SK-N-SH (cell line): Measurements from ENCODE around the gene SECTM1. TPM values are rescaled to one million over a fixed set of nuclear protein-coding genes. Genes with fewer than 3 reads are reported as not detected.

Experiments
- CTCF ChIA-PET: fragments of 300-600, 350-600 bp; formaldehyde crosslinking; extraction: SDS; loops from one replicate; lab custom pipeline; 2021; lab: Yijun Ruan, JAX
- POLR2A ChIA-PET: fragments of 350-600 bp; sonication (Branson Sonifier 250); formaldehyde crosslinking; extraction: SDS; loops from one replicate; lab custom pipeline; 2020; ENCODE audit warnings: antibody characterized with exemption, inconsistent platforms; lab: Yijun Ruan, JAX
- DNase-seq: peaks from one replicate; pipeline ENCODE4 v3.0.0; 2012
- H2AFZ ChIP-seq: fragments of 200-600 bp; sonication (generic); 2 replicates; pipeline ENCODE4 v1.8.1; 2016; ENCODE audit warnings: antibody characterized with exemption, mild to moderate bottlenecking, low read depth
- H3F3A ChIP-seq: fragments of 200-600 bp; sonication (generic); replicated peaks from 2 replicates; pipeline ENCODE3; 2016; ENCODE audit warnings: antibody characterized with exemption, mild to moderate bottlenecking; ENCODE audit not compliant: insufficient read depth
- H3K27ac ChIP-seq, 2 experiments: fragments of 200-500 bp in 1 of 2; fragments of 200-600 bp in 1 of 2; sonication (Bioruptor generic) in 1 of 2; sonication (generic), shearing (Covaris generic) in 1 of 2; 2 replicates each; pipeline versions ENCODE4 v1.5.1 to v1.6.1; 2014 to 2016; ENCODE audit warnings: low read depth in 2 of 2, inconsistent platforms in 1 of 2, low read length in 1 of 2, mild to moderate bottlenecking in 1 of 2, mixed read lengths in 1 of 2
- H3K27me3 ChIP-seq: fragments of 200-600 bp; sonication (generic), shearing (Covaris generic); 2 replicates; pipeline ENCODE4 v1.6.1; 2016; ENCODE audit warnings: mixed run types; ENCODE audit not compliant: insufficient read depth
- H3K36me3 ChIP-seq, 2 experiments: fragments of 200-500 bp in 1 of 2; fragments of 200-600 bp in 1 of 2; sonication (Bioruptor generic) in 1 of 2; sonication (generic) in 1 of 2; replicated peaks in 1 of 2; 2 replicates each; pipeline versions ENCODE3 to v1.5.1; 2014 to 2016; ENCODE audit warnings: low read length in 1 of 2, mild to moderate bottlenecking in 1 of 2; ENCODE audit not compliant: insufficient read depth in 2 of 2, control insufficient read depth in 1 of 2
- H3K4me1 ChIP-seq, 2 experiments: fragments of 200-500 bp in 1 of 2; fragments of 200-600 bp in 1 of 2; sonication (Bioruptor generic) in 1 of 2; sonication (generic), shearing (Covaris generic) in 1 of 2; 2 replicates each; pipeline versions ENCODE4 v1.5.1 to v1.6.1; 2014 to 2016; ENCODE audit warnings: low read depth in 1 of 2, low read length in 1 of 2, mixed run types in 1 of 2; ENCODE audit not compliant: insufficient read depth in 2 of 2, control insufficient read depth in 1 of 2
- H3K4me2 ChIP-seq: fragments of 200-600 bp; sonication (generic), shearing (Covaris generic); 2 replicates; pipeline ENCODE4 v1.6.1; 2017; ENCODE audit warnings: mixed run types
- H3K4me3 ChIP-seq, 2 experiments: fragments of 200-500 bp in 1 of 2; fragments of 200-600 bp in 1 of 2; sonication (Bioruptor generic) in 1 of 2; sonication (generic), shearing (Covaris generic) in 1 of 2; 2 replicates each; pipeline versions ENCODE4 v1.5.1 to v1.8.1; 2014 to 2016; ENCODE audit warnings: low read depth in 2 of 2, inconsistent platforms in 1 of 2, low read length in 1 of 2, mild to moderate bottlenecking in 1 of 2, mixed read lengths in 1 of 2, moderate library complexity in 1 of 2
- H3K79me2 ChIP-seq: fragments of 200-600 bp; sonication (generic); 2 replicates; pipeline ENCODE4 v1.8.1; 2017; ENCODE audit warnings: mild to moderate bottlenecking; ENCODE audit not compliant: insufficient read depth
- H3K9ac ChIP-seq: fragments of 200-600 bp; sonication (generic); 2 replicates; pipeline ENCODE4 v1.6.1; 2017; ENCODE audit warnings: mixed run types
- H3K9me2 ChIP-seq: fragments of 200-600 bp; sonication (generic); 2 replicates; pipeline ENCODE4 v1.6.1; 2017; ENCODE audit warnings: mixed run types
- H3K9me3 ChIP-seq: fragments of 200-600 bp; sonication (generic); 2 replicates; pipeline ENCODE4 v1.6.1; 2017; ENCODE audit warnings: mixed run types, mild to moderate bottlenecking, moderate library complexity
- H4K20me1 ChIP-seq: fragments of 200-600 bp; sonication (generic); 2 replicates; pipeline ENCODE4 v1.6.1; 2017; ENCODE audit warnings: mild to moderate bottlenecking, mixed run types; ENCODE audit not compliant: insufficient read depth
- CHD2 ChIP-seq: fragments of 150-350 bp; IDR thresholded peaks from 2 replicates; pipeline ENCODE4 v1.6.1; 2018; ENCODE audit warnings: low read length; ENCODE audit not compliant: partially characterized antibody
- EP300 ChIP-seq, 2 experiments: IDR thresholded peaks; 2 replicates each; pipeline versions ENCODE4 v1.4.0 to v1.6.1; 2012; ENCODE audit warnings: borderline replicate concordance in 1 of 2, low read depth in 1 of 2, low read length in 1 of 2
- FOSL2 ChIP-seq: IDR thresholded peaks from 2 replicates; pipeline ENCODE4 v1.4.0; 2012; ENCODE audit warnings: low read depth, mild to moderate bottlenecking, moderate library complexity, borderline replicate concordance
- FOXJ3 ChIP-seq: sonication (generic); formaldehyde crosslinking; IDR thresholded peaks from 2 replicates; pipeline ENCODE4 v1.5.1; 2020; ENCODE audit warnings: mild to moderate bottlenecking, missing genetic modification reagents
- FOXM1 ChIP-seq: IDR thresholded peaks from 2 replicates; pipeline ENCODE4 v1.4.0; 2012; ENCODE audit warnings: low read depth, mild to moderate bottlenecking
- MEF2A ChIP-seq: IDR thresholded peaks from 2 replicates; pipeline ENCODE4 v1.4.0; 2012; ENCODE audit warnings: low read depth, borderline replicate concordance
- MXI1 ChIP-seq: IDR thresholded peaks from 2 replicates; pipeline ENCODE4 v1.6.1; 2012; ENCODE audit warnings: mild to moderate bottlenecking, low read depth, low read length, improper control_type of control experiment
- POLR2AphosphoS5 ChIP-seq: IDR thresholded peaks from 2 replicates; pipeline ENCODE4 v1.6.1; 2012; ENCODE audit warnings: low read depth, low read length
- RAD21 ChIP-seq: IDR thresholded peaks from 2 replicates; pipeline ENCODE4 v1.6.1; 2012; ENCODE audit warnings: mild to moderate bottlenecking, low read length
- RCOR1 ChIP-seq: fragments of 150-350 bp; IDR thresholded peaks from 2 replicates; pipeline ENCODE4 v1.6.1; 2017; ENCODE audit warnings: antibody characterized with exemption, low read length
- SMC3 ChIP-seq: IDR thresholded peaks from 2 replicates; pipeline ENCODE4 v1.6.1; 2012; ENCODE audit warnings: low read depth, low read length, improper control_type of control experiment
- TCF12 ChIP-seq: IDR thresholded peaks from 2 replicates; pipeline ENCODE4 v1.4.0; 2012
- YY1 ChIP-seq: IDR thresholded peaks from 2 replicates; pipeline ENCODE4 v1.4.0; 2012; ENCODE audit warnings: low read depth, mild to moderate bottlenecking
- WGBS: methylation state at CpG from one replicate; pipeline ENCODE4 v1.1.6; 2017; ENCODE audit warnings: low lambda C conversion rate; 5-methylcytosine and 5-hydroxymethylcytosine counted together
- polyA plus RNA-seq, 3 experiments: library from polyadenylated mRNA; depleted of rRNA; stranded (reverse); fragments of >200 nt; gene quantifications; 2 replicates each; pipeline ENCODE4 v1.2.3, GENCODE V29; 2012
- TF ChIP-seq, protein P1 (sequence below): IDR thresholded peaks from 2 replicates; pipeline ENCODE4 v1.6.1; 2012; ENCODE audit warnings: mild to moderate bottlenecking, low read depth, low read length, moderate library complexity
- TF ChIP-seq, protein P2 (sequence below): fragments of 200-600 bp; sonication (generic); IDR thresholded peaks from 2 replicates; pipeline ENCODE4 v1.6.1; 2017; ENCODE audit warnings: antibody characterized with exemption, mild to moderate bottlenecking, moderate library complexity
- TF ChIP-seq, protein P3 (sequence below): fragments of 150-350 bp; IDR thresholded peaks from 2 replicates; pipeline ENCODE4 v1.6.1; 2017; ENCODE audit warnings: antibody characterized with exemption, low read length, low read depth, borderline replicate concordance
- TF ChIP-seq, protein P4 (sequence below): IDR thresholded peaks from 2 replicates; pipeline ENCODE4; 2012
- TF ChIP-seq, protein P5 (sequence below): IDR thresholded peaks from 2 replicates; pipeline ENCODE4 v1.4.0; 2012; ENCODE audit warnings: low read depth
- TF ChIP-seq, protein P6 (sequence below): IDR thresholded peaks from 2 replicates; pipeline ENCODE4 v1.4.0; 2012; ENCODE audit warnings: low read depth, borderline replicate concordance

The SECTM1 gene
- polyA plus RNA-seq, 1 of the 3 experiments (the other 2 are of a cell fraction) = 3.8 TPM

DNA sequence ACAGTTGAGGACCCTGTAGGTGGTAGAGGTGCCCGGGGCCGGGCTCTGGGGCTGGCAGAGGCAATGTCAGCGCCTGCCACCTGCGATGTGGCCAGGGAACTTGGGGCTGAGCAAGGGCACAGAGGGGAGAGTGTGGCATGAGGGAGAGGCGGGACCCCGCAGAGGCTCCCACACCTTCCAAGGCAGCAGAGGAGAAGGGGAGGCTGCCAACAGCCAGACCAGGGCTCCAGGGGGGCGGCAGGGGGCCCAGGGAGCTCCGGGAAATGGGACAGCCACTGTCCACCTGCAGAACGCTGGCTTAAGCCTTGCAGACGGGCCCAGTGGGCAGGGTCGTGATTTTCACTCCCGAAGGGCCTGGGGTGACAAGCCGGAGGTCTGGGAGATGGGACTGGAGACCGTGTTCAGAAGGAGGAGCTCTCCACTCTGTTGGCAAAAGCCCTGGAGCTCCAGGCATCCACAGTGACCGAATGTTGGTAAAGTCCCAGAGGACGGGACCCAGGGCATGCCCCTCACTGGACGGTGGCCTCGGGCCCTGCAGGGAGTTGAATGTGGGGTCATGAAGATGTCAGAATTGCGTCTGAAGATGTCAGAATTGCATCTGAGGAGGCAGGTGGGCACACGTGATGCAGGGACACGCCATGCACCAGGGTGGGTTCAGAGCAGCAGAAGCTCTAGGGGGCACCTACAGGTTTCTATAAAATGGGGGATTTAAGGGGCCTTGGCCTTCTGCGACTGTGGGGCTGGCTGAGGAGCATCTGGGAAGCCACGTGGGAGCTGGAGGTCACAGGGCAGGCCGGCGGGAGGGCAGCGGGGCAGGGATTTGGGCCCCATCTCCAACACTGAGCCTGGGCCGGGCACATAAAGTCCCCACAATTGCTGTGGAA, 34.8 kb downstream of the SECTM1 start (continued):
- TF ChIP-seq, protein P1, sequence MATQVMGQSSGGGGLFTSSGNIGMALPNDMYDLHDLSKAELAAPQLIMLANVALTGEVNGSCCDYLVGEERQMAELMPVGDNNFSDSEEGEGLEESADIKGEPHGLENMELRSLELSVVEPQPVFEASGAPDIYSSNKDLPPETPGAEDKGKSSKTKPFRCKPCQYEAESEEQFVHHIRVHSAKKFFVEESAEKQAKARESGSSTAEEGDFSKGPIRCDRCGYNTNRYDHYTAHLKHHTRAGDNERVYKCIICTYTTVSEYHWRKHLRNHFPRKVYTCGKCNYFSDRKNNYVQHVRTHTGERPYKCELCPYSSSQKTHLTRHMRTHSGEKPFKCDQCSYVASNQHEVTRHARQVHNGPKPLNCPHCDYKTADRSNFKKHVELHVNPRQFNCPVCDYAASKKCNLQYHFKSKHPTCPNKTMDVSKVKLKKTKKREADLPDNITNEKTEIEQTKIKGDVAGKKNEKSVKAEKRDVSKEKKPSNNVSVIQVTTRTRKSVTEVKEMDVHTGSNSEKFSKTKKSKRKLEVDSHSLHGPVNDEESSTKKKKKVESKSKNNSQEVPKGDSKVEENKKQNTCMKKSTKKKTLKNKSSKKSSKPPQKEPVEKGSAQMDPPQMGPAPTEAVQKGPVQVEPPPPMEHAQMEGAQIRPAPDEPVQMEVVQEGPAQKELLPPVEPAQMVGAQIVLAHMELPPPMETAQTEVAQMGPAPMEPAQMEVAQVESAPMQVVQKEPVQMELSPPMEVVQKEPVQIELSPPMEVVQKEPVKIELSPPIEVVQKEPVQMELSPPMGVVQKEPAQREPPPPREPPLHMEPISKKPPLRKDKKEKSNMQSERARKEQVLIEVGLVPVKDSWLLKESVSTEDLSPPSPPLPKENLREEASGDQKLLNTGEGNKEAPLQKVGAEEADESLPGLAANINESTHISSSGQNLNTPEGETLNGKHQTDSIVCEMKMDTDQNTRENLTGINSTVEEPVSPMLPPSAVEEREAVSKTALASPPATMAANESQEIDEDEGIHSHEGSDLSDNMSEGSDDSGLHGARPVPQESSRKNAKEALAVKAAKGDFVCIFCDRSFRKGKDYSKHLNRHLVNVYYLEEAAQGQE = no peak
- TF ChIP-seq RCOR1 = no peak

DNA sequence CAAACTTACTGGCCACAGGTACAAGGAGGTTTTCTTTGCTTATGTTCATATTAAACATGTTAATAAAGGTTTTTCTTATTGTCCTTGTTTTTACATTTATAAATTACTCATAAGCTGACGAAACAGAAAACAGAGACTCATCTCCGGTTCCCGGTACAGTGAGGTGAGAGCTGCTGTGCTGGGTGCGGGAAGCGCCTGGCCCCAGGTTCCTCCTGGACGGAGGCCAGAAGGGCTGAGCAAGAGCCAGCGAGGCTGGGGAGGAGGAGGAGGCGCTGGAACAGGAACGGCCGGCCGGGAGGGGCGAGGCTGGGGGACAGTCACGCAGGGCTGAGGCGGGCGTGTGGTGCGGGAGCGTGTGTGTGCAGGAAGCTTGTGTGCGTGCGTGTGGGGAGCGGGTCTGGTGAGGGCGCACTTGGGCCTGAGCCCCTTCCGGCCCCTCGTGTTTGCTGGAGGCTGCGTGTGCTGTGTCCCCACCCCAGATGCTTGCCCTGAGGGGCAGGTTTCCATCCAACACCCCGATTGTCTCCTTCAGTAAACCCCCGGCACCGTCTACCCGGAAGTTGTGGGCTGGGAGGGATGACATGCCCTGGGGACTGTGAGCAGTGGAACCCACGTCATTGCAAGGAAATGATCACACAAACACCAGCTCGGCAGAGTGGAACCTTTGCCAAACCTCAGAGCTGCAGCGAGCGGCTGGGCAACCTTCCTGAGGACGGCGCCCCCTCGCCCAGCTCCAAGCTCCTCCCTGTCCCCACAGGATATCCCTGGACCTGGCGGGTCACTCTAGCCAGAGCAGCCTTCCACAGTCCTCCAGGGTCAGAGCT, 35.6 kb downstream of the SECTM1 start:
- peak overlapping the region; percentile 67 for H3K9ac ChIP-seq
- peak overlapping the region; percentile 40 to 52 for H3K4me3 ChIP-seq
- POLR2A ChIA-PET = interaction anchor here (0.5 to 1.4 kb wide), 6 partner anchors 15 to 746 kb away, joined by 3 to 10 read pairs (median 3); partner anchors contain the start of gene FAAP100
- no peaks in the 10 kb centered on the region for H3K9me3 ChIP-seq
- DNase-seq = peak; percentile 90
- no peaks in the 10 kb centered on the region for H3K9me2 ChIP-seq
- H3K27ac ChIP-seq = peak overlapping the region; percentile 77 to 84
- WGBS = 18% methylated on average over 29 of the region's 36 CpGs
- H3K79me2 ChIP-seq = no peaks in the 10 kb centered on the region; the same call in 1 of the 2 replicates
- no peaks in the 10 kb centered on the region for H4K20me1 ChIP-seq
- peaks cover 28 to 37% of the 10 kb centered on the region in 2 experiments; a peak in 3 of 4 replicates for H3K4me1 ChIP-seq
- H3K36me3 ChIP-seq = no peaks in the 10 kb centered on the region
- H2AFZ ChIP-seq = peak overlapping the region; percentile 91
- H3K4me2 ChIP-seq = peak overlapping the region; percentile 82
- H3K27me3 ChIP-seq = no peaks in the 10 kb centered on the region
- CTCF ChIA-PET = interaction anchor here (0.6 to 15.1 kb wide), 15 partner anchors 13 to 119 kb away, joined by 3 to 184 read pairs (median 5); partner anchors contain the start of genes CD7, CSNK1D, HEXD and OGFOD3
- peaks cover 30% of the 10 kb centered on the region for H3F3A ChIP-seq
- TF ChIP-seq SMC3 (no peak), POLR2AphosphoS5 (peak; percentile 53), FOSL2 (no peak; the same call in 1 of the 2 replicates), RCOR1 (peak; percentile 27; the same call in 1 of the 2 replicates), YY1 (no peak), EP300 (IDR thresholded peaks at IDR 0.05; ENCODE audit: borderline replicate concordance in 1 of 2, low read depth in 1 of 2, low read length in 1 of 2) (no peak; a peak in 1 of 4 replicates), CHD2 (no peak), RAD21 (no peak), MXI1 (no peak), FOXJ3 (CRISPR knock-in tag) (peak; percentile 53; the same call in 1 of the 2 replicates), TCF12 (peak; percentile 42; the same call in 1 of the 2 replicates), MEF2A (no peak), FOXM1 (no peak)
- TF ChIP-seq, protein P2, sequence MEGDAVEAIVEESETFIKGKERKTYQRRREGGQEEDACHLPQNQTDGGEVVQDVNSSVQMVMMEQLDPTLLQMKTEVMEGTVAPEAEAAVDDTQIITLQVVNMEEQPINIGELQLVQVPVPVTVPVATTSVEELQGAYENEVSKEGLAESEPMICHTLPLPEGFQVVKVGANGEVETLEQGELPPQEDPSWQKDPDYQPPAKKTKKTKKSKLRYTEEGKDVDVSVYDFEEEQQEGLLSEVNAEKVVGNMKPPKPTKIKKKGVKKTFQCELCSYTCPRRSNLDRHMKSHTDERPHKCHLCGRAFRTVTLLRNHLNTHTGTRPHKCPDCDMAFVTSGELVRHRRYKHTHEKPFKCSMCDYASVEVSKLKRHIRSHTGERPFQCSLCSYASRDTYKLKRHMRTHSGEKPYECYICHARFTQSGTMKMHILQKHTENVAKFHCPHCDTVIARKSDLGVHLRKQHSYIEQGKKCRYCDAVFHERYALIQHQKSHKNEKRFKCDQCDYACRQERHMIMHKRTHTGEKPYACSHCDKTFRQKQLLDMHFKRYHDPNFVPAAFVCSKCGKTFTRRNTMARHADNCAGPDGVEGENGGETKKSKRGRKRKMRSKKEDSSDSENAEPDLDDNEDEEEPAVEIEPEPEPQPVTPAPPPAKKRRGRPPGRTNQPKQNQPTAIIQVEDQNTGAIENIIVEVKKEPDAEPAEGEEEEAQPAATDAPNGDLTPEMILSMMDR = peak; percentile 18; the same call in 1 of the 2 replicates
- TF ChIP-seq, protein P3, sequence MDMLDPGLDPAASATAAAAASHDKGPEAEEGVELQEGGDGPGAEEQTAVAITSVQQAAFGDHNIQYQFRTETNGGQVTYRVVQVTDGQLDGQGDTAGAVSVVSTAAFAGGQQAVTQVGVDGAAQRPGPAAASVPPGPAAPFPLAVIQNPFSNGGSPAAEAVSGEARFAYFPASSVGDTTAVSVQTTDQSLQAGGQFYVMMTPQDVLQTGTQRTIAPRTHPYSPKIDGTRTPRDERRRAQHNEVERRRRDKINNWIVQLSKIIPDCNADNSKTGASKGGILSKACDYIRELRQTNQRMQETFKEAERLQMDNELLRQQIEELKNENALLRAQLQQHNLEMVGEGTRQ = no peak
- TF ChIP-seq, protein P4, sequence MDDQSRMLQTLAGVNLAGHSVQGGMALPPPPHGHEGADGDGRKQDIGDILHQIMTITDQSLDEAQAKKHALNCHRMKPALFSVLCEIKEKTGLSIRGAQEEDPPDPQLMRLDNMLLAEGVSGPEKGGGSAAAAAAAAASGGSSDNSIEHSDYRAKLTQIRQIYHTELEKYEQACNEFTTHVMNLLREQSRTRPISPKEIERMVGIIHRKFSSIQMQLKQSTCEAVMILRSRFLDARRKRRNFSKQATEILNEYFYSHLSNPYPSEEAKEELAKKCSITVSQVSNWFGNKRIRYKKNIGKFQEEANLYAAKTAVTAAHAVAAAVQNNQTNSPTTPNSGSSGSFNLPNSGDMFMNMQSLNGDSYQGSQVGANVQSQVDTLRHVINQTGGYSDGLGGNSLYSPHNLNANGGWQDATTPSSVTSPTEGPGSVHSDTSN = peak; percentile 13; the same call in 1 of the 2 replicates
- TF ChIP-seq, protein P5, sequence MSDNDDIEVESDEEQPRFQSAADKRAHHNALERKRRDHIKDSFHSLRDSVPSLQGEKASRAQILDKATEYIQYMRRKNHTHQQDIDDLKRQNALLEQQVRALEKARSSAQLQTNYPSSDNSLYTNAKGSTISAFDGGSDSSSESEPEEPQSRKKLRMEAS = peak; percentile 66
- TF ChIP-seq, protein P6, sequence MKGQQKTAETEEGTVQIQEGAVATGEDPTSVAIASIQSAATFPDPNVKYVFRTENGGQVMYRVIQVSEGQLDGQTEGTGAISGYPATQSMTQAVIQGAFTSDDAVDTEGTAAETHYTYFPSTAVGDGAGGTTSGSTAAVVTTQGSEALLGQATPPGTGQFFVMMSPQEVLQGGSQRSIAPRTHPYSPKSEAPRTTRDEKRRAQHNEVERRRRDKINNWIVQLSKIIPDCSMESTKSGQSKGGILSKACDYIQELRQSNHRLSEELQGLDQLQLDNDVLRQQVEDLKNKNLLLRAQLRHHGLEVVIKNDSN = no peak
